PC-3 (cell line): ENCODE results near the gene COG5. TPM values are rescaled to one million over a fixed set of nuclear protein-coding genes. Genes with fewer than 3 reads are reported as not detected.

Experiments used
- ATAC-seq: fragments of 200-7000 bp; cut with Tn5 transposase; 2 replicates; pipeline ENCODE4 v1.9.1; 2020; ENCODE audit warnings: mild to moderate bottlenecking, moderate library complexity
- BruUV-seq: library from RNA; stranded (reverse); fragments of 400-500 nt; replicated peaks from 2 replicates; lab custom pipeline; 2021; lab: Mats Ljungman, UMichigan
- CTCF ChIA-PET: fragments of 300-600 bp; sonication (Branson Sonifier 250); formaldehyde crosslinking; loops from one replicate; lab custom pipeline; 2022; ENCODE audit warnings: antibody characterized with exemption; lab: Charles Lee
- POLR2A ChIA-PET: fragments of 300-600 bp; sonication (Branson Sonifier 250); formaldehyde crosslinking; loops from one replicate; lab custom pipeline; 2022; ENCODE audit warnings: antibody characterized with exemption; ENCODE audit not compliant: unreplicated experiment; lab: Charles Lee
- DNase-seq: peaks from one replicate; pipeline ENCODE4 v3.0.0-alpha.2; 2015
- H2AFZ ChIP-seq: fragments of 300-600 bp; sonication (generic); 2 replicates; pipeline ENCODE4 v1.6.0; 2016; ENCODE audit warnings: antibody characterized with exemption, low read length
- H3F3A ChIP-seq: fragments of 300-600 bp; sonication (generic); one replicate; pipeline ENCODE4 v1.6.0; 2017; ENCODE audit warnings: antibody characterized with exemption, low read length, control low read depth, mild to moderate bottlenecking; ENCODE audit not compliant: unreplicated experiment
- H3K27ac ChIP-seq: fragments of 300-600 bp; sonication (generic); 2 replicates; pipeline ENCODE4 v1.5.1; 2016; ENCODE audit warnings: mild to moderate bottlenecking, low read length
- H3K27me3 ChIP-seq: fragments of 300-600 bp; sonication (generic); 2 replicates; pipeline ENCODE4 v1.6.1; 2016; ENCODE audit warnings: low read length, mixed read lengths
- H3K36me3 ChIP-seq: fragments of 300-600 bp; sonication (generic); 2 replicates; pipeline ENCODE4 v1.6.1; 2016; ENCODE audit warnings: low read depth, mixed run types, low read length, mixed read lengths
- H3K4me1 ChIP-seq: fragments of 300-600 bp; sonication (generic); 2 replicates; pipeline ENCODE4 v1.5.1; 2016; ENCODE audit warnings: low read length; ENCODE audit not compliant: insufficient read depth
- H3K4me2 ChIP-seq: fragments of 300-600 bp; sonication (generic); 2 replicates; pipeline ENCODE4 v1.6.0; 2016; ENCODE audit warnings: low read length
- H3K4me3 ChIP-seq: fragments of 300-600 bp; sonication (generic); 2 replicates; pipeline ENCODE4 v1.5.1; 2016; ENCODE audit warnings: mild to moderate bottlenecking, low read length, mixed read lengths
- H3K79me2 ChIP-seq: fragments of 300-600 bp; sonication (generic); 2 replicates; pipeline ENCODE4 v1.6.1; 2017; ENCODE audit warnings: low read length, mixed read lengths
- H3K9ac ChIP-seq: fragments of 300-600 bp; sonication (generic); 2 replicates; pipeline ENCODE4 v1.6.0; 2016; ENCODE audit warnings: mild to moderate bottlenecking, low read length
- H3K9me2 ChIP-seq: fragments of 300-600 bp; sonication (generic); replicated peaks from 2 replicates; pipeline ENCODE4 v1.6.1; 2016; ENCODE audit warnings: mixed run types, low read length, mixed read lengths
- H3K9me3 ChIP-seq: fragments of 300-600 bp; sonication (generic); 2 replicates; pipeline ENCODE4 v1.6.1; 2016; ENCODE audit warnings: low read length, mixed read lengths
- H4K20me1 ChIP-seq: fragments of 300-600 bp; sonication (generic); 2 replicates; pipeline ENCODE4 v1.6.1; 2016; ENCODE audit warnings: low read length, mixed read lengths
- EZH2 ChIP-seq: fragments of 300-600 bp; sonication (generic); IDR thresholded peaks from one replicate; pipeline ENCODE4 v1.6.1; 2017; ENCODE audit warnings: antibody characterized with exemption, mild to moderate bottlenecking, low read length; ENCODE audit not compliant: unreplicated experiment
- EZH2phosphoT487 ChIP-seq: fragments of 300-600 bp; sonication (generic); IDR thresholded peaks from 2 replicates; pipeline ENCODE4 v1.6.1; 2018; ENCODE audit warnings: mild to moderate bottlenecking, antibody characterized with exemption, low read length, borderline replicate concordance
- intact Hi-C: fragments of 100-400 bp; cut with micrococcal nuclease; formaldehyde crosslinking; loops from 2 replicates; pipeline ENCODE4 v1.9.0; 2023
- total RNA-seq: library from RNA; depleted of rRNA; stranded (reverse); fragments of >200 nt; gene quantifications from 2 replicates; pipeline ENCODE4 v1.2.3, GENCODE V29; 2014
- TF ChIP-seq, protein P1 (sequence below): fragments of 300-600 bp; sonication (generic); conservative IDR thresholded peaks from 2 replicates; pipeline ENCODE4 v1.5.1; 2017; ENCODE audit warnings: antibody characterized with exemption, low read depth, mild to moderate bottlenecking, low read length

The COG5 gene
- total RNA-seq, 1 experiment from 2014 or later, result 51.7 TPM

DNA sequence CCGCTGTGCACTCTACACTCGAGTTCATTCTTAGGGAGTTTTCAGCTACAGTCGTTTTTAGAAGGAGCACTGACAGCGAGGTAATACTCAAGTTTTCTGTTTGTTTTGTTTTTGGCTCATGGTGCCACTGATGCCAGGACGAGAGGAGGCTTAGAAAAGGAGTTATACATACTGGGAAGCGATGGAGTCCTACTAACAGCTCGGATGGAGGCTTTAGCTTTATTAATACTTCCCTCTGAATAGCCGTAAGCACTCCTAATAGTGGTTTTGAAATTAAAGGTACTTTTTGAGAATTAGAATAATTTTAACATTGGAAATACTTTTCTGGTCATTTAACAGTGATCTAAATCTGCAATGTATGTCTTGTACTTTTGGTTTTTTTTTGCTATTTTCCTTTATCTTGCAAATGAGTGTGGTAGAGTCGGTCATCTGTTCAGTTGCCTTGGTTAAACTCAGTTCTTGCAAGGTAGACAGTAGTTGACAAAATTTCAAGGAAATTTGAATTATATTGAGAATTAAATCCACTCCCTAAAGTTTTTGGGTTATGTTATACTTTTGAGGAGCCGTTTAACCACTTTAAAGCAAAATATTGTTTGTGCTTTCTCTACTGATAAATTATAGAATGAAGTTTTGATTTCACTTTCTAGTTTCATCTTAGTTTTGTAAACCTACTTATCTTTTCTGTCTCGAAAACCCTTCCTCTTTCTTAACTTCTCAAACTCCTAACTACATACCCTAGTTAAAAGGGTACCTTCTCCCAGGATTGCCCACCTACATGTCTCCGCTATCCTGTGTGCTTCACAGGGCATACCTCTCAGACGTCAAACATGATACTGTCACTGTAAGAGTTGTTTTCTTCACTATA, 393.4 kb downstream of the COG5 start:
- TF ChIP-seq, protein P1, sequence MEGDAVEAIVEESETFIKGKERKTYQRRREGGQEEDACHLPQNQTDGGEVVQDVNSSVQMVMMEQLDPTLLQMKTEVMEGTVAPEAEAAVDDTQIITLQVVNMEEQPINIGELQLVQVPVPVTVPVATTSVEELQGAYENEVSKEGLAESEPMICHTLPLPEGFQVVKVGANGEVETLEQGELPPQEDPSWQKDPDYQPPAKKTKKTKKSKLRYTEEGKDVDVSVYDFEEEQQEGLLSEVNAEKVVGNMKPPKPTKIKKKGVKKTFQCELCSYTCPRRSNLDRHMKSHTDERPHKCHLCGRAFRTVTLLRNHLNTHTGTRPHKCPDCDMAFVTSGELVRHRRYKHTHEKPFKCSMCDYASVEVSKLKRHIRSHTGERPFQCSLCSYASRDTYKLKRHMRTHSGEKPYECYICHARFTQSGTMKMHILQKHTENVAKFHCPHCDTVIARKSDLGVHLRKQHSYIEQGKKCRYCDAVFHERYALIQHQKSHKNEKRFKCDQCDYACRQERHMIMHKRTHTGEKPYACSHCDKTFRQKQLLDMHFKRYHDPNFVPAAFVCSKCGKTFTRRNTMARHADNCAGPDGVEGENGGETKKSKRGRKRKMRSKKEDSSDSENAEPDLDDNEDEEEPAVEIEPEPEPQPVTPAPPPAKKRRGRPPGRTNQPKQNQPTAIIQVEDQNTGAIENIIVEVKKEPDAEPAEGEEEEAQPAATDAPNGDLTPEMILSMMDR, result no peak
- TF ChIP-seq EZH2, result no peak
- no peak for TF ChIP-seq EZH2phosphoT487
- Histone ChIP-seq H3K27me3 (no peaks in the 10 kb centered on the region), H3K79me2 (peaks cover 46% of the 10 kb centered on the region), H2AFZ (no peak overlapping the region), H3K36me3 (no peaks in the 10 kb centered on the region), H3F3A (no peaks in the 10 kb centered on the region), H3K9ac (peak overlapping the region; percentile 80), H3K4me3 (peak overlapping the region; percentile 86), H3K27ac (peak overlapping the region; percentile 65), H3K9me3 (no peaks in the 10 kb centered on the region), H3K4me1 (peaks cover 9% of the 10 kb centered on the region; the same call in 1 of the 2 replicates), H3K4me2 (peak overlapping the region; percentile 95), H3K9me2 (no peaks in the 10 kb centered on the region), H4K20me1 (peaks cover 16% of the 10 kb centered on the region; the same call in 1 of the 2 replicates)
- ChIA-PET CTCF (interaction anchor here (0.7 kb wide), 1 partner anchor 574 kb away, joined by 7 read pairs; the partner anchor contains the start of gene CBLL1), POLR2A (interaction anchor here (0.7 kb wide), 1 partner anchor 60 kb away, joined by 5 read pairs; no protein-coding TSS in a partner anchor)
- BruUV-seq, result TSS peak; percentile 49
- ATAC-seq (no peak), DNase-seq (no peak)
- intact Hi-C loops, result no loop called here

DNA sequence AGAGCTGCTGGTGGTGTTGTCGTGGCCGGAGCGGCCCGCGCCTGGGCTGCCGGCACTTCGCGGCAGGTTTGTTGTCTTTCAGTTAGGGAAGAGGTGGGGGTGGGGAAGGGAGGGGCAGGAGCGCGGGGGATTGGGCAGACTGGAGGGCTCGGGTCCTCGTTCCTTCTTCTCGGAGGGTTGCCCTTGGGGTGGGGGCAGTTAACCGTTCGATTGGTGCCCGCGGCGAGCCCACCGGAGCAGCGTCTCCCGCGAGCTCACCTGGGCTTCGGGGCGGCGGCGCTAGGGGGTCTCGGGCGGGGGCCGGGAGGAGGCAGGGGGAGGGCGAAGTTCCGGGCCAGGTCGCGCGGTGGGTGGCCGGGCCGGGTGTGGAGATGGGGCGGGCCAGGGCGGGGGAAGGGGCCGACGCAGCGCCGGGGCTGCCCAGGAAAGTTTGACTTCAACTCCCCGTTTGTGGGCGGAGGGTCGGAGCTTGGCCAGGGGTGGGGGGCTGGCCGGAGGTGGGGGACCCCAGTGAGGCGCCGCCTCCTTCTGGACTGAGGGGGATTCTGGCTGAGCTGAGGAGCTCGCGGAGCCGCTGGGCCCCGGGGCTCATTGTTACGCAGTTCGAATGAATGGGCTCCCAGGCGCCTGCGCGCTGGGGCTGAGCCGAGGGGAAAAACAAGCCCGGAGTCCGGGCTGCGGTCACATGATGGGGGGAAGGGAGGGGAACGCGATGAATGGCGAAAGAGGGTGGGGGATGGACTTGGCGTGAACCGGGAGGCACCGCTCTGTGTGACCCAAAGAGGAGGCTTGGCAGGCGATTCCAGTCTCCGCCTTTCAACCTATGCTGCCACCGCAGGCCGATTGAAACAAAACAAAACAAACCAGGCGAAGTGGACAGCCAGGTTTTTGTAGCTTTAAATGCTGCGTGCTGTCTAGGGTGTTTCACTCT, 394.3 kb downstream of the COG5 start:
- ATAC-seq, result peak; percentile 50

More for the DNA sequence above, 394.3 kb downstream of the COG5 start:
- peak overlapping the region; percentile 86 for H3K4me3 ChIP-seq
- POLR2A ChIA-PET, result interaction anchor here (0.6 to 1.0 kb wide), 3 partner anchors 35 to 574 kb away, joined by 3 read pairs; no protein-coding TSS in a partner anchor
- intact Hi-C loops, result loop anchor here (10.0 kb wide), 1 partner anchor 845 kb away; no protein-coding TSS in a partner anchor
- no TSS peak for BruUV-seq
- peaks cover 16% of the 10 kb centered on the region; the same call in 1 of the 2 replicates for H4K20me1 ChIP-seq
- peaks cover 42% of the 10 kb centered on the region for H3K79me2 ChIP-seq
- no peaks in the 10 kb centered on the region for H3K27me3 ChIP-seq
- H3K4me1 ChIP-seq, result peaks cover 11% of the 10 kb centered on the region; the same call in 1 of the 2 replicates
- no peaks in the 10 kb centered on the region for H3K9me2 ChIP-seq
- no peaks in the 10 kb centered on the region for H3K36me3 ChIP-seq
- CTCF ChIA-PET, result interaction anchor here (0.6 to 1.0 kb wide), 3 partner anchors 19 to 575 kb away, joined by 5 to 7 read pairs (median 7); partner anchors contain the start of genes CBLL1 and CCDC71L
- H3K9me3 ChIP-seq, result no peaks in the 10 kb centered on the region
- peak overlapping the region; percentile 95 for H3K4me2 ChIP-seq
- peak overlapping the region; percentile 76 for H2AFZ ChIP-seq
- H3K9ac ChIP-seq, result peak overlapping the region; percentile 80
- peak; percentile 95 for DNase-seq
- TF ChIP-seq, protein P1, result no peak
- TF ChIP-seq EZH2 (no peak), EZH2phosphoT487 (no peak)
- H3K27ac ChIP-seq, result peak overlapping the region; percentile 65
- H3F3A ChIP-seq, result no peaks in the 10 kb centered on the region
